CD4-positive, alpha-beta T cell treated with Interleukin-4 for 1 hour (primary cell): ENCODE results near the gene ZDHHC14.

ENCODE experiments used
- DNase-seq, 2 donors: peaks; one replicate each; pipeline ENCODE4 v3.0.0-alpha.2; 2020 to 2022

Gene ZDHHC14

GRCh38 chr6:157537556-157537955, 156.6 kb downstream of the ZDHHC14 start:
- no peak for DNase-seq

- DNase-seq = no peak
Observed at GRCh38 chr6:157538168-157538567, 157.2 kb downstream of the ZDHHC14 start.

- no peak for DNase-seq
Observed at GRCh38 chr6:157538698-157539097, 157.7 kb downstream of the ZDHHC14 start.

DNA sequence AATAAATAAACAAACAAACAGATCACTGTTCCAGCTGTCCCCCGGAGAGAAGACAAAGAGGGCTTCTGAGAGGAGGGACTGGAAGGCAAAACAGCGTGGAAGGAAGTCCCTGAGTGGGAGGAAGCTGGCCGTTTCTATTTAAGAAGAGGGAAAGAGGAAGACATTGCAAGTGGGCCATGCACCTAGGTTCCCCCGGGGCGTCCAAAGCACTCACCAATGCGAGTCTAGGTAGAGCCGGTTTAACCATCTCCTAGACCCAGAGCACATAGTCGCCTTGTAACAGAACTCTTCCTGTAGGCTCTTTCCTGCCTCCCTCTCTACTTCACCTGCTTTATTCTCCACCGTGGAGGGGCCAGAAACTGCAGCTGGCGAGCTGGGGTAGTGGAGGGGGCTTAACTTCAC, 158.4 kb downstream of the ZDHHC14 start:
- no peak for DNase-seq

GRCh38 chr6:157539900-157540752, 159.1 kb downstream of the ZDHHC14 start:
- no peak for DNase-seq

GRCh38 chr6:157541618-157542413, 160.8 kb downstream of the ZDHHC14 start:
- no peak for DNase-seq

DNA sequence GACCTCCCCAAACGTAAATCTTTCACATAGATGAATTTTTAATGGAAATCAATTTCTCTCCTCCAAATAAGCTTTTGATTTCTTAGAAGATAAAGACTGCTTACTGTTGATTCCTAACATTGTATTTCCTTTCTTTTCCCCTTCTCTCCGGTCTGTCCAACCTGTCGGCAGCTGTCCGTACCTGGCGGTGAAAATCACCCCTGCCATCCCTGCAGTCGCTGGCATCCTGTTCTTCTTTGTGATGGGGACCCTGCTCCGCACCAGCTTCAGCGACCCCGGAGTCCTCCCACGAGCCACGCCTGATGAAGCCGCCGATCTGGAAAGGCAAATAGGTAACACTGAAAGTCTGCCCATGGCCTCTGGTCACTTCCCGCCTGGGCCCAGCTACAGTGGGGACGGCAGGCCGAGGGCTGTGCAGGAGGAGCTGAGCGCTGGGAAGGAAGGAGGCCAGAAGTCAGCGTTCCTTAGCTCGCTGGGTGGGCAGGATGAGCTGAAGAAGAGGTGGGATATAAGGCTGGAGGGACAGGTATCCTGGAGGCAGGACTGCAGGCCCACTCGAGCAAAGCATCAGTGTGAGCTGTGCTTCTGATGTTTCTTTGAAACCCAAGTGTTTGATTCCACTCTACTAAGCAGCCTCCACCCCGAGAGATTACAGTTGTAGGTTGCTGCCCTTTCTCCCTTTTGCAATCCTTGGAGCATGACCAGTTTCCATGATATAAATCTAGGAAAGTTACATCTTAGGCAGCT, 161.6 kb downstream of the ZDHHC14 start:
- no peak for DNase-seq

DNA sequence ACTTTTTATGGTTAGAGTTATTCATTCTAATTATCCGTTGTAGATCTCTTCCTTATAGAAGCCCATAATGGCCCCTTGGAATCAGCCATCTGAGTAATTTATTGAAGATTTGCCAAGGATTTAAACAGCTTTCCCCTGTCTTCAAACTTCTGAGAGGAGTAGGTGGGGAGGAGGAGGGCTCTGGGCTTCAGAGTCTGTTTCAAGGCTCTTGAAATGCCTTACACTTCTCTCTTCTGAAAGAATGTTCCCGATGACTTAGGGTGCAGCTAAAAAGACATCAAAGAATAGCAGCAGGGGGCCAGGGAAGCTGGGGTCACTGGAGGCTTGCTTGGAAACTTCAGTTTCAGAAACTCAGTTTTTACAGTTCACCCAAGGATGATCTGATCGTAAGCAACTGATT, 165.3 kb downstream of the ZDHHC14 start:
- DNase-seq = no peak

DNA sequence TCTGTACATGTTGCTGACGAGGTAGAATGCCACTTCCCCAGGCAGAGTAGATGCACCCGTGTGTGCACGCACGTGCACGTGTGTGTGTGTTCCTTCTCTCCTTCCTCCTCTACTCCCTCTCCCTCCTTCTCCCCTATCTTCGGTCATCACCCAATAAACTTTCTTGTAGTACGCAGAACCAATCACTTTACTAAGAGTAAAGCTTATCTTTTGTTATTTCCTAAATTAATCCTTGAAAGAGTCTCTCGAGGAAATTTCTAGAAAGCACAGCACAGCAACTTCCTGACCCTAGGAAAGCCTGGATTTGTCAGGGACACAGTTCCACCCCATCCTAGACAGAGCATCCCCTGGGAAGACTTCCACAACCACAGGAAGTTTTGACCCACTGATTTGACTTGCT, 166.1 kb downstream of the ZDHHC14 start:
- DNase-seq = no peak

DNA sequence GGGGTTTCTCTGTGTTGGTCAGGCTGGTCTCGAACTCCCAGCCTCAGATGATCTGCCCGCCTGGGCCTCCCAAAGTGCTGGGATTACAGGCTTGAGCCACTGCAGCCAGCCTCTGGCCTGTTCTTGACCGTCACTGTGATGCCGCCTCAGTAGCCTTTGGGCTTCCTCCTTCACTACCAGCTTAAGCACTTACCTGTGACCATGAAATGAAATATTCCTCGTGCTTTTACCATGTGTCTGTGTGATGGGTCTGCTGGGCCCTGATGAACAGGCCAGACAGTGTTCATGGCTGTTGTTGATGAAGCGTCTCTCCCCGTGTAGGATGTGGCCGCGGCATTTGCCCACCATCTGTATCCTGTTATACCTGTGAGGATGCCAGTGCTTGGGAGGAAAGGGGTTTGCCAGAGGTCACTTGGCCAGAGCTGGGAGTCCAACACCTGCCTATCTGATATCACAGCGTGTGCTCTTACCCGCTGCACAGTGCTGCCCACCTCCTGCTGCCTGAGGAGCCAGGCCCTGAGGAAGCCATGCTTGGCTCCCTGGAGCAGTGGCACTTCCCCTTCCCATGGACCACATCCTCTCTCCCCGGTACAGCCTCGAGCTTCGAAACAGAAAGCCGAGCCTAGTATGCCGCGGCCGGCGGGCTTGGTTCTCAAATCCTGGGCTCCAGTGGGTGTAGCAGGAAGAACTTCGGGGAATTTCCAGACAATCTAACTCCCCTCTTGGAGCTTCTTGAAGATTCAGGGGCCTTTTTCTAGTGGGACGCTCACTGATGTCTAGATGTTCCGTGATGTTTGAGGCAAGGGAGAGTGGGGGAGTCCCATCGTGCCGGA, 167.9 kb downstream of the ZDHHC14 start:
- peak in 1 of 2 donors; percentile 30 for DNase-seq

DNA sequence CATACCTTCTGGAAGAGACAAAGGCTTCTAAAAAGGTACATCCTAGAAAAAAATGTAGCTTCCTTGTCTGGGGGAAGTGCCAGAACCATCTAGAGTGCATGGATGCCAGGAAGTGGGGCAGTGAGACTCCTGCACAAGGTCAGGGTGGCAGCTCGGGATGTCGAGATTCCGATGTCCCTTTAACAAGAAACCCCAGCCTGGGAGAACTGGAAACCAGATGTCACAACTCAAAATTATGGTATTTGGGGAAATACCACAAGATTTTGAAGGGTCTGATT, 168.4 kb downstream of the ZDHHC14 start:
- no peak for DNase-seq

- peak; percentile 59 to 65 for DNase-seq
Observed at GRCh38 chr6:157550114-157550989, 169.4 kb downstream of the ZDHHC14 start.

- DNase-seq = no peak
Observed at GRCh38 chr6:157551041-157551832, 170.2 kb downstream of the ZDHHC14 start.

DNA sequence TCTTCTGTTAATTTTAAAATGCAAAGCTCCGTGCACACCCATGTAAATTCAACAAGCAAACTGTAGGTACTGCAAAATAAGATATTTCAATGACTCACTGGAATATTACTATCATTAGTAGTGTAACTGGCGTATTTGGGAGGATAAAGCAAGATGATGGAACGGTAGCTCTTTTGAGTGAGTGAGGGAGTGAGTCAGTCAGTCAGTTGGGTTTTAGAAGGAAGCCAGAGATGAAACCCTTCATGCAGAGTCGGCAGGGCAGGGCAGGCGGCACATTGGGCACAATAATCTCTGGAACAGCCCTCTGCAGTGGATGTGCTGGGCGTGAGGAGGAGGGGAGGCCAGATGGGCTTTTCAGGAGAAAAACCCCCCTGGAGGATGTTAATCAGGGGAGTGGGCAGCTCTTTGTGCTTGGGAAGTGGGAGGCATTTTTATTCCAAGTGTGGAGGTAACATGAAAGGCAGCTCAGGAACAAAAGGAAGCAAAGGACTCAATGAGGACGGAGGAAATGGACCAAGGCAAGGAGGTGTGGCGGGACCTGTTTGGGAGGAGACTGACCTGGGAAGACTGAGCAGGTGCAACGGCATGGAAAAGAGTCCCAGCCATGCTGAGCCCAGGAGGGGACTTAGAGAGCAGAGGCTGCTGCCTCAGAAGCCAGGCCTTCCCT, 171.2 kb downstream of the ZDHHC14 start:
- DNase-seq = no peak

DNA sequence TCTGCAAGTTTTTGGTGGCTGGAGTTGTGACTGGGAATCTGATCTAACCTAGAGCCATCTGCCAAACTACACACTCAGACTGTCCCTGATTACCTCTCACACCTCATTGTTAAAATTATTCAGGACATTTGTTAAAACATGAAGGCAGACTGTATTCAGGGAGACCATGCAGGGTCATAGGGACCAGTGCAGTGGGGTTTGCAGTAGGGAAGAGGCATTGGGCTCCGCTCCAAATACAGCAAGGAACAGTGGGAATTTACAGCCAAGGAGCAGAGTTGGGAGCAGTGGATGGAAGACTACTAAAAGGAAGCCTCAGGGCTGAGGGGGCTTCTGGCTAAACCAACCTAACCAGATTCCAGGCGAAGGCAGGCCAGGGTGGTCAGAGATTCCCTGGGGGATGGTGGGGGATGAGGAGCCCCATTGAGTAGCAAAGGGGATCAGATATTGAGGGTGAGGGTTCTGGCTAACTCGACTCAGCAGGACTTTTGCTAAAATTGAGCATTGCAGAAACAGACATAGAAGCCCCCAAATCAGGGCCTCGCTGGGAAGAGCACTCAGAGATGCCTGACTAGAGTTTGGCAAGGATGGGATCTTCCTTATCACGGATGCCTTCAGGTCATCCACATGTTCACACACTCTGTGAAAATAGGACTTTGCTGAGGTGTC, 172.0 kb downstream of the ZDHHC14 start:
- DNase-seq = no peak

DNA sequence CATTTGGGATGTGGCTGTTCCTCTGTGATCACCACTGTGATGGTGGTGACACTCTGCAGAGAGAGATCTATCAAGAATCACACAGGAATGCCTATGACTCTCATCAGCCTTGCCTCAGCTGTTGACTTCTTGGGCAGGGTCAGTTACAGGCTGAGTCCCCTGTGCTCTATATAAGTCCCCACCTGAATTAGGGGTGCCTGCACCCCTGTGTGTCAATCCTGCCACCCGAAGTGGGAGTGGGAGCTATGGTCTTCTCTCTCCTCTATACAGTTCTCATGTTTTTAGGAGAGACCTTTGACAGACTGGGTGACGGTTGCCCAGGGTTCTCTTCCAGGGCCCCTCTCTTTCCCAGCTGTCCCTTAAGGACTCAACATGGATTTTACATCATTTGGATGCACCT, 173.8 kb downstream of the ZDHHC14 start:
- no peak for DNase-seq

GRCh38 chr6:157555455-157556143, 174.6 kb downstream of the ZDHHC14 start:
- no peak for DNase-seq

- DNase-seq = no peak
Observed at GRCh38 chr6:157556144-157556645, 175.2 kb downstream of the ZDHHC14 start.
